ENCODE measurements around the gene INPP5A.
"Not testable (repeated sequence)": the region's sequence is repeated elsewhere in the genome, so short reads cannot be mapped to it uniquely, and the experiment has no call there.

Gene INPP5A

GRCh38 chr10:132537684-132538001 lies at the start of gene INPP5A:
Gene INPP5A, plus strand, starts transcription at chr10:132537787. Its CDS starts 310 bp downstream, at chr10:132538097.
- no peak for DNase-seq

GRCh38 chr10:132488231-132488821 lies 49.3 kb upstream of the INPP5A start:
- DNase-seq = no peak

GRCh38 chr10:132489053-132489703 lies 48.4 kb upstream of the INPP5A start:
- DNase-seq = peak; percentile 57

GRCh38 chr10:132489704-132490534 lies 47.7 kb upstream of the INPP5A start:
- DNase-seq = no peak

GRCh38 chr10:132491534-132491933 lies 46.1 kb upstream of the INPP5A start:
- not testable (repeated sequence) for DNase-seq

- no peak for DNase-seq
Observed at GRCh38 chr10:132492323-132493025, 45.1 kb upstream of the INPP5A start.

- DNase-seq = no peak
Observed at GRCh38 chr10:132493246-132493755, 44.3 kb upstream of the INPP5A start.

- no peak for DNase-seq
Observed at GRCh38 chr10:132493756-132494290, 43.8 kb upstream of the INPP5A start.

GRCh38 chr10:132494866-132495630 lies 42.5 kb upstream of the INPP5A start:
- DNase-seq = no peak

GRCh38 chr10:132496360-132497062 lies 41.1 kb upstream of the INPP5A start:
- DNase-seq = no peak

- no peak for DNase-seq
Observed at GRCh38 chr10:132497063-132497680, 40.4 kb upstream of the INPP5A start.

- no peak for DNase-seq
Observed at GRCh38 chr10:132497861-132498561, 39.6 kb upstream of the INPP5A start.

GRCh38 chr10:132498562-132499366 lies 38.8 kb upstream of the INPP5A start:
- no peak for DNase-seq

GRCh38 chr10:132499367-132499685 lies 38.3 kb upstream of the INPP5A start:
- no peak for DNase-seq

GRCh38 chr10:132500781-132501415 lies 36.7 kb upstream of the INPP5A start:
- DNase-seq = no peak

- DNase-seq = no peak
Observed at GRCh38 chr10:132502544-132503300, 34.9 kb upstream of the INPP5A start.

- DNase-seq = no peak
Observed at GRCh38 chr10:132503581-132504421, 33.8 kb upstream of the INPP5A start.
